ENCODE results near the gene LRRC49. TPM values are rescaled to one million over a fixed set of nuclear protein-coding genes. Genes with fewer than 3 reads are reported as not detected.
"Not testable (repeated sequence)": the region's sequence is repeated elsewhere in the genome, so short reads cannot be mapped to it uniquely, and the experiment has no call there.

Gene LRRC49
- total RNA-seq, 1 experiment from 2014 or later = 5.6 TPM

GRCh38 chr15:71010997-71011396 lies 118.4 kb downstream of the LRRC49 start:
- no peaks in the 10 kb centered on the region for H3K36me3 ChIP-seq (replicated peaks; ENCODE audit: control insufficient read depth, insufficient read depth, low read length)
- H3K27me3 ChIP-seq (ENCODE audit: control insufficient read depth, insufficient read depth, low read length) = no peaks in the 10 kb centered on the region
- H3K4me3 ChIP-seq (ENCODE audit: insufficient read depth, low read depth, low read length) = no peak overlapping the region
- DNase-seq = no peak

DNA sequence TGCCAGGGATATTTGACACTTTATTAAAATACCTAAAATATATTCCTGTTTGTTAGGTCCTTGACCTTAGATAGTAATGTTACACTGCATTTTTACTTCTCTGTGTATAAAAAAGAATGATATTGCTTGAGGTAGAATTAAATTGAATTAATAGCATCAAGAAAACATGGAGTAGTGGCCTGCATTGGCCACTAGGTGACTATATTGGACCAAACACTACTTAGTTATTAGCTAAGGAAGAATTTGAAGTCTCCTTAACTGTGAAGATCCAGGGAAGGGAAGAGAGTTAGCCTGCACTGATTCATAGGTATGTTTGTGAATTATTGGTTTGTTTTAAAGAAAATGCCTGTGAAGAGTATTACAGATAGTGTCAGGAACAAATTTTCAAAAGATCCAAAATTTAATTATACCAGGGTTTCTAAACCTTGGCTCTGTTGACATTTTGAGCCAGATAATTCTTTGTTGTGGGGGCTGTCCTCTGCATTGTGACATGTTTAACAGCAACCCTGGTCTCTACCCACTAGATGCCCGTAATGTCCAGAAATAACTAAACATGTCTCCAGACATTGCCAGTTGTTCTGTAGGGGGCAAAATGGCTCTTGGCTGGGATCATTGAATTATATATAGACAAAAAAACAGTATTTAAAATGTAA lies 119.0 kb downstream of the LRRC49 start:
- peak; percentile 25 for DNase-seq

DNA sequence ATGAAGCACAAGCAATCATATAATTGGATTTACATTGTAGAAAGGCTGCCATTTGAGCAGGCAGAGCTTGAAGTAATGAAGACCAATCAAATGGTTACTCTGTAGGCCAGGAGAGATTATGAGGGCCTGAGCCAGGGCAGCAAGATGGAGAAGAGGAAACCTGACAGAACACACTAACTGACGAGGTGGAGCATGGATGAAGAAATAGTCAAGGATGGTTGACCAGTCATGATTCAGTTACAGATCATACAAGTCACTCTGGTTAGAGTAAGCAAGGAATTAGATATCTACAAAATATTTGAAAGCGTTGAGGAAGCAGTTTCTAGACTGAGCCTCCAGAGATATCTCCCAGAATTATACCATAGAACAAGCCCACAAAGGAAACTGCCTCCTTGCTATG lies 120.8 kb downstream of the LRRC49 start:
- Histone ChIP-seq H3K4me3 (ENCODE audit: insufficient read depth, low read depth, low read length) (no peak overlapping the region), H3K36me3 (replicated peaks; ENCODE audit: control insufficient read depth, insufficient read depth, low read length) (no peaks in the 10 kb centered on the region), H3K27me3 (ENCODE audit: control insufficient read depth, insufficient read depth, low read length) (no peaks in the 10 kb centered on the region)
- DNase-seq = no peak

More for the DNA sequence above, 119.0 kb downstream of the LRRC49 start:
- H3K4me3 ChIP-seq (ENCODE audit: insufficient read depth, low read depth, low read length) = no peak overlapping the region
- no peaks in the 10 kb centered on the region for H3K36me3 ChIP-seq (replicated peaks; ENCODE audit: control insufficient read depth, insufficient read depth, low read length)
- no peaks in the 10 kb centered on the region for H3K27me3 ChIP-seq (ENCODE audit: control insufficient read depth, insufficient read depth, low read length)

- Histone ChIP-seq H3K27me3 (ENCODE audit: control insufficient read depth, insufficient read depth, low read length) (no peaks in the 10 kb centered on the region), H3K4me3 (ENCODE audit: insufficient read depth, low read depth, low read length) (no peak overlapping the region), H3K36me3 (replicated peaks; ENCODE audit: control insufficient read depth, insufficient read depth, low read length) (no peaks in the 10 kb centered on the region)
- no peak for DNase-seq
These were observed 122.7 kb downstream of the LRRC49 start for GRCh38 chr15:71015342-71015741.

DNA sequence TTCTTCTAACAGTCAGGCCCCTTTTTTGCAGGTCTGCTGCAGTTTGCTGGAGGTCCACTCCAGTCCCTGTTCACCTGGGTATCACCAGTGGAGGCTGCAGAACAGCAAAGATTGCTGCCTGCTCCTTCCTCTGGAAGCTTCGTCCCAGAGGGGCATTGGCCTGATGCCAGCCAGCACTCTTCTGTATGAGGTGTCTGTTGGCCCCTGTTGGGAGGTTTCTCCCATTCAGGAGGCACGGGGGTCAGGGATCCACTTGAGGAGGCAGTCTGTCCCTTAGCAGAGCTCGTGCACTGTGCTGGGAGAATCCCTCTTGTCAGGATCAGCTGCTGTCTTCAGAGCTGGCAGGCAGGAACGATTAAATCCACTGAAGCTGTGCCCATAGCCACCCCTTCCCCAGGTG lies 138.6 kb downstream of the LRRC49 start:
- DNase-seq; H3K27me3 ChIP-seq (ENCODE audit: control insufficient read depth, insufficient read depth, low read length); H3K36me3 ChIP-seq (replicated peaks; ENCODE audit: control insufficient read depth, insufficient read depth, low read length); H3K4me3 ChIP-seq (ENCODE audit: insufficient read depth, low read depth, low read length): not testable (repeated sequence)

- H3K36me3 ChIP-seq (replicated peaks; ENCODE audit: control insufficient read depth, insufficient read depth, low read length); H3K4me3 ChIP-seq (ENCODE audit: insufficient read depth, low read depth, low read length); H3K27me3 ChIP-seq (ENCODE audit: control insufficient read depth, insufficient read depth, low read length); DNase-seq: not testable (repeated sequence)
These were observed 142.9 kb downstream of the LRRC49 start for GRCh38 chr15:71035478-71035877.

DNA sequence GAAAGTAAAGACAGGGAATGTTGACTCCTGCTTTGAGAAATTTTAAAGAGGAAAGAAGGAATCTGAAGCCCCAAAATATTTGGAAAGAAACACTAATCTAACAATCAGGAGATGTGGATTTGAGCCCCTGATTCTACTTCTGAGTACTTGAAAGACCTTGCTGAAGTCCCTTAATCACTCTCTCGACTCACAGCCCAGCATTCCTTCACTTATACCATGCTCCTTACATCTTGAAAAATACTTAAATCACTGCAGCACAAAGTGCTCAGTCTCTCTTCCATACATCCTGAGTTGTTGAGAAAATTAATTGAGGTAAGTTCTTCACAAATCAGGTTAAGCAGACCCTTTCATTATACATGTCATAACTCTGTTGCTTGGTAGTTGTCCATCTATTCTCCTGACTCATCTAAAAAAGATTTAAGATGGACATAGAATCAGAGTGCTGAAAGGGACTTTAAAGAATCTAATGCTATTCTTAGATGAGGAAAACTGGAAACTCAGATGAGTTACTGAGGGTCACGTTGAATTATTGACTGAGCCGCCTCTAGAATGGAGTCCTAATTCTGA lies 149.8 kb downstream of the LRRC49 start:
- Histone ChIP-seq H3K36me3 (replicated peaks; ENCODE audit: control insufficient read depth, insufficient read depth, low read length) (no peaks in the 10 kb centered on the region), H3K27me3 (ENCODE audit: control insufficient read depth, insufficient read depth, low read length) (no peaks in the 10 kb centered on the region), H3K4me3 (ENCODE audit: insufficient read depth, low read depth, low read length) (no peak overlapping the region)
- DNase-seq = no peak

- Histone ChIP-seq H3K27me3 (ENCODE audit: control insufficient read depth, insufficient read depth, low read length) (no peaks in the 10 kb centered on the region), H3K36me3 (replicated peaks; ENCODE audit: control insufficient read depth, insufficient read depth, low read length) (no peaks in the 10 kb centered on the region), H3K4me3 (ENCODE audit: insufficient read depth, low read depth, low read length) (no peak overlapping the region)
- no peak for DNase-seq
These were observed 150.7 kb downstream of the LRRC49 start for GRCh38 chr15:71043373-71043772.

- DNase-seq = no peak
- Histone ChIP-seq H3K36me3 (replicated peaks; ENCODE audit: control insufficient read depth, insufficient read depth, low read length) (no peaks in the 10 kb centered on the region), H3K4me3 (ENCODE audit: insufficient read depth, low read depth, low read length) (no peak overlapping the region), H3K27me3 (ENCODE audit: control insufficient read depth, insufficient read depth, low read length) (no peaks in the 10 kb centered on the region)
These were observed 151.4 kb downstream of the LRRC49 start for GRCh38 chr15:71044006-71044405.

DNA sequence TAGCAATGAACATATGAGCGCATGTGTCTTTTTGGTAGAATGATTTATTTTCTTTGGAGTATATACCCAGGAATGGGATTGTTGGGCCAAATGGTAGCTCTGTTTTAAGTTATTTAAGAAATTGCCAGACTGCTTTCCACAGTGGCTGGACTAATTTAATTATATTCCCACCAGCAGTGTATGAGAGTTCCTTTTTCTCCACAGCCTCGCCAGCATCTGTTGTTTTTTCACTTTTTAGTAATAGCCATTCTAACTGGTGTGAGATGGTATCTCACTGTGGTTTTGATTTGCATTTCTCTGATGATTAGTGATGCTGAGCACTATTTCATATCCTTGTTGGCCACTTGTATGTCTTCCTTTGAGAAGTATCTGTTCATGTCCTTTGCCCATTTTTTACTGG lies 153.5 kb downstream of the LRRC49 start:
- not testable (repeated sequence) for H3K4me3 ChIP-seq (ENCODE audit: insufficient read depth, low read depth, low read length)

DNA sequence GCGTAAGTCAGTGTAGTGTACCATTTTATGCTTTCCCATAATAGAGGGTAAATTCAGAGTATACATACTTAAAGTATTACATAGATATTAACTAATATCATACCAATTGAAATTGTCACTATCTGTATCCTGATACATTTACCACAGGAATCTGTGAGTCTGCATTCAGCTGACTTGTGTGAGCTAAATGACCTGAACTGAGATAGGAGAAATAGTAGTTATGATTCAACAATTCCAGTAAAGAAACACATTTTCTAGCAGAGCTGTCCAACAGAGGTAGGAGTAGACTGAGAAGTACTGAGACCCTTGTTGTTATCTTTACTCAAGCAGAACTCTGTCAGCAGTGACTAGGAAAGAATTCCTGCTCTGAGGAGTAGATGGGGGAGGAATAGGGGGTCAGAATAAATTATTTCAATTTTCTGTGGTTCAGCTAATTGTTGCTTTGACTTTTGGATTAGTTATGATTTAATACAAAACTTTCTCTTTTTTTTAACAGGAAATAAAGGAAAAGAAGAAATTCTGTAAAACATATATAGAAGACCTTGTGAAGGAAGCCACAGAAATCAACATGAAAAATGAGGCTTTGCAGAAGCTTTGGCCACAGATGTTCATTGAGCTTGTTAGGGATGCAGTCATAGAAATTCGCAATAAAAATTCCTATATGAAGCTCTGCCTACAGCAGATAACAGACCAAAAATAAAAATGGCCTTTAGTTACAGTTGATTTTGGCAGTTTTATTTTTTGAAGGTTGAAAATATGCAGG lies 156.5 kb downstream of the LRRC49 start:
- Histone ChIP-seq H3K27me3 (ENCODE audit: control insufficient read depth, insufficient read depth, low read length) (no peaks in the 10 kb centered on the region), H3K36me3 (replicated peaks; ENCODE audit: control insufficient read depth, insufficient read depth, low read length) (no peaks in the 10 kb centered on the region), H3K4me3 (ENCODE audit: insufficient read depth, low read depth, low read length) (no peak overlapping the region)
- DNase-seq = no peak

More for the DNA sequence above, 153.5 kb downstream of the LRRC49 start:
- not testable (repeated sequence) for H3K27me3 ChIP-seq (ENCODE audit: control insufficient read depth, insufficient read depth, low read length); H3K36me3 ChIP-seq (replicated peaks; ENCODE audit: control insufficient read depth, insufficient read depth, low read length); DNase-seq

DNA sequence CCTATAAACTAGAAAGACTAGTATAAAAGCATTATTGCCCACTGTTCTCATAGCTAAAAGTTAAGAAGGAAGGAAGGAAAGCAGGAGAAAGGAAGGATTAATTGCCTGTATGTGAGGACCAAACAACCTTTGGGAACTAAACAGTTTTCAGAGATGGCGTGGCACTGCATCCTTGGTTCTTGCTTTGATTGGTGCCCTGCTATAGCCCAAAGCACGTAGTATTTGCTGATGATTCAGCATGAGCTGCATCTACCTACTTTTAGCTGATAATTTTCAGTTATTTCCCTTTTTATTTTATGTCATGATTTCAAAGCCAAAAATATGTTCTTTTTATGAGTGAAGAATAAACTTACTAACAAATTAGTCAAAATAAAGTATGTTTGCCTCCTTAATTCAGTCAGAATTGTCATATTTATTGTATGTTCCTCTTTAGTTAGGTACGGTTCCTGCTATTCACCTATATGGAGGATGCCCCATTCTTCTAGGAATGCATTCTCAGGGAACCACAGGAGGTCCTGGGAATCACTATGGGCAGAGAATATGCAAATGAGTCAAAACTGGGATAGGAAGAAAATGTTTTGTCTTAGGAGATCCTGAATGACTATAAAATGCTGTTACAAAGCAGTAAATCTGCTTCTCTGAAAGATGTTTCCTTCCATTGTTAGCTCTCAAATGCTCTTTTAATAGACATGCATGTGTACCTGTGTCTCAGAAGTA lies 157.2 kb downstream of the LRRC49 start:
- Histone ChIP-seq H3K27me3 (ENCODE audit: control insufficient read depth, insufficient read depth, low read length) (no peaks in the 10 kb centered on the region), H3K36me3 (replicated peaks; ENCODE audit: control insufficient read depth, insufficient read depth, low read length) (no peaks in the 10 kb centered on the region), H3K4me3 (ENCODE audit: insufficient read depth, low read depth, low read length) (no peak overlapping the region)
- DNase-seq = peak; percentile 17

DNA sequence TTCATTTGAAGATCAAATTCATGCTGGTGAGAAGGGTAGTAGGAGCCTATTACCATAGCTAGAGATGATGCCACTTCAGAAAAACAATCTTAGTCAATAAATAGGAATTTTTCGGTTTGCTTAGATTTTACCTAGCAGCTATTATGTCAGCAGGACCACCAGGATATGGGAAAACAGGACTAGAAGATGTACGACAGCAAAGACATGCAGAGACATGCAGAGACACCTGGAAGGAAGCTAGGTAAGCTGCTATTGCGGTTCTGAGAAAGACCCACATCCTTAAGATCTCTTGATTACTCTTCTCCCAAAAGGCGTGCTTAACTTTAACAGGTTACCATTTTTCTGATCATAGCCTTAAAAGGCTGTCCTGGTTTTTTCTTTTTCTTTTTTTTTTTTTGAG lies 157.8 kb downstream of the LRRC49 start:
- DNase-seq = no peak

DNA sequence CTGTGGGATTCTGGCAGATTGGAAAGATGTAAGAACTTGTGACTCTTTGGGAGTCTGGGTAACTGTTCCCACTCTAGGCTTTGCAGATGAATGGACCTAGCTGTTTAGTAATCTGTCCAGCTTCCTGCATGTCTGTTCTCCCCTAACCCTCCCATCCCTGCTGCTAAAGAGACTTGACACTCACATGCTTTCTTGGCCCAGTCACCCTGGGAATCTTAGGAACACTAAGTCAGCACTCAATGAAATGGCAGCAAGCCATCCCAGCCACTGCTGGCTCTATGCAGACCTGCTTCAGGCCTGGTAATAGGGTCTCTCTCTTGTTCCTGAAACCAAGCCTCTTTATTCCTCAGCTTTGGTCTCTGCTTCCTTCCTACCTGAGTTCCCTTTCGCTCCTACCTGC lies 158.9 kb downstream of the LRRC49 start:
- H3K4me3 ChIP-seq (ENCODE audit: insufficient read depth, low read depth, low read length) = no peak overlapping the region
- no peaks in the 10 kb centered on the region for H3K36me3 ChIP-seq (replicated peaks; ENCODE audit: control insufficient read depth, insufficient read depth, low read length)
- no peak for DNase-seq
- H3K27me3 ChIP-seq (ENCODE audit: control insufficient read depth, insufficient read depth, low read length) = no peaks in the 10 kb centered on the region

More for the DNA sequence above, 157.8 kb downstream of the LRRC49 start:
- Histone ChIP-seq H3K4me3 (ENCODE audit: insufficient read depth, low read depth, low read length) (no peak overlapping the region), H3K36me3 (replicated peaks; ENCODE audit: control insufficient read depth, insufficient read depth, low read length) (no peaks in the 10 kb centered on the region), H3K27me3 (ENCODE audit: control insufficient read depth, insufficient read depth, low read length) (no peaks in the 10 kb centered on the region)
